Osteocyte (in vitro differentiated cells): ENCODE results near the gene ENOX1. TPM values are rescaled to one million over a fixed set of nuclear protein-coding genes. Genes with fewer than 3 reads are reported as not detected.

Experiments
- DNase-seq: peaks from one replicate; pipeline ENCODE4 v3.0.0; 2021; ENCODE audit warnings: mixed read lengths; ENCODE audit not compliant: unreplicated experiment; ENCODE audit errors: extremely low spot score
- H3K27ac Mint-ChIP-seq: one replicate; pipeline ENCODE4 v1.8.0; 2021; ENCODE audit warnings: mild to moderate bottlenecking, mixed read lengths; ENCODE audit not compliant: unreplicated experiment
- H3K27me3 Mint-ChIP-seq: one replicate; pipeline ENCODE4 v1.8.0; 2021; ENCODE audit warnings: mixed read lengths; ENCODE audit not compliant: unreplicated experiment
- H3K36me3 Mint-ChIP-seq: one replicate; pipeline ENCODE4 v1.8.0; 2021; ENCODE audit warnings: mixed read lengths; ENCODE audit not compliant: unreplicated experiment
- H3K4me1 Mint-ChIP-seq: one replicate; pipeline ENCODE4 v1.8.0; 2021; ENCODE audit warnings: mixed read lengths; ENCODE audit not compliant: unreplicated experiment
- H3K4me3 Mint-ChIP-seq: one replicate; pipeline ENCODE4 v1.8.0; 2021; ENCODE audit warnings: mild to moderate bottlenecking, moderate library complexity, mixed read lengths; ENCODE audit not compliant: unreplicated experiment
- H3K9me3 Mint-ChIP-seq: one replicate; pipeline ENCODE4 v1.8.0; 2021; ENCODE audit warnings: mixed read lengths; ENCODE audit not compliant: unreplicated experiment
- CTCF ChIP-seq: fragments of 200-600 bp; sonication (generic); IDR thresholded peaks from 2 replicates; pipeline ENCODE4 v1.5.0; 2021; ENCODE audit warnings: antibody characterized with exemption, mild to moderate bottlenecking, moderate library complexity
- total RNA-seq: library from RNA; stranded (reverse); gene quantifications from 2 replicates; pipeline ENCODE4 v1.2.1, GENCODE V29; 2021

The ENOX1 gene
- total RNA-seq, 1 donor from 2014 or later, result 5.9 TPM

GRCh38 chr13:43797869-43798268 is 11.1 kb upstream of the ENOX1 start:
- Mint-ChIP-seq H3K4me1 (peaks cover 8% of the 10 kb centered on the region), H3K36me3 (no peaks in the 10 kb centered on the region), H3K27ac (no peak overlapping the region), H3K27me3 (no peaks in the 10 kb centered on the region), H3K4me3 (no peak overlapping the region), H3K9me3 (no peaks in the 10 kb centered on the region)
- no peak for DNase-seq
- no peak for TF ChIP-seq CTCF

GRCh38 chr13:43797159-43797558 is 10.4 kb upstream of the ENOX1 start:
- H3K27ac Mint-ChIP-seq, result no peak overlapping the region
- H3K27me3 Mint-ChIP-seq, result no peaks in the 10 kb centered on the region
- H3K36me3 Mint-ChIP-seq, result no peaks in the 10 kb centered on the region
- H3K4me3 Mint-ChIP-seq, result no peak overlapping the region
- no peaks in the 10 kb centered on the region for H3K9me3 Mint-ChIP-seq
- no peak for DNase-seq
- no peak for TF ChIP-seq CTCF
- peaks cover 15% of the 10 kb centered on the region for H3K4me1 Mint-ChIP-seq

- Mint-ChIP-seq H3K27ac (no peak overlapping the region), H3K9me3 (no peaks in the 10 kb centered on the region), H3K4me3 (no peak overlapping the region), H3K27me3 (no peaks in the 10 kb centered on the region), H3K4me1 (peaks cover 17% of the 10 kb centered on the region), H3K36me3 (no peaks in the 10 kb centered on the region)
- no peak for DNase-seq
- no peak for TF ChIP-seq CTCF
These were observed 7.6 kb upstream of the ENOX1 start for GRCh38 chr13:43794416-43794815.

- no peaks in the 10 kb centered on the region for H3K9me3 Mint-ChIP-seq
- H3K4me3 Mint-ChIP-seq, result no peak overlapping the region
- H3K4me1 Mint-ChIP-seq, result peaks cover 29% of the 10 kb centered on the region
- no peak for TF ChIP-seq CTCF
- no peaks in the 10 kb centered on the region for H3K36me3 Mint-ChIP-seq
- no peak overlapping the region for H3K27ac Mint-ChIP-seq
- no peak for DNase-seq
- H3K27me3 Mint-ChIP-seq, result no peaks in the 10 kb centered on the region
These were observed 5.5 kb upstream of the ENOX1 start for GRCh38 chr13:43792076-43792881.

GRCh38 chr13:43787997-43788396 is 1.2 kb upstream of the ENOX1 start:
- Mint-ChIP-seq H3K4me3 (peak overlapping the region; percentile 91), H3K27ac (peak overlapping the region; percentile 73), H3K27me3 (no peaks in the 10 kb centered on the region), H3K4me1 (peaks cover 43% of the 10 kb centered on the region), H3K36me3 (no peaks in the 10 kb centered on the region), H3K9me3 (no peaks in the 10 kb centered on the region)
- peak; percentile 43 for TF ChIP-seq CTCF
- no peak for DNase-seq
